Ovary (tissue), 9 donors: ENCODE results near the gene FGR. TPM values are rescaled to one million over a fixed set of nuclear protein-coding genes. Genes with fewer than 3 reads are reported as not detected.
A peak's percentile ranks its signal among the peaks of the same experiment; 100 is the strongest.

Experiments
- DNase-seq, 5 donors: peaks; one replicate each; pipeline ENCODE4 v3.0.0-alpha.2; 2019 to 2020
- H3K27ac ChIP-seq, 2 donors: fragments of 200-600 bp; one replicate each; pipeline versions ENCODE4 v1.5.1 to v1.8.0; 2019 to 2022
- H3K27me3 ChIP-seq: fragments of 200-600 bp; one replicate; pipeline ENCODE4 v1.8.0; 2022
- H3K36me3 ChIP-seq: fragments of 200-600 bp; sonication (generic); one replicate; pipeline ENCODE4 v1.5.1; 2019
- H3K4me1 ChIP-seq: one replicate; pipeline ENCODE4 v1.8.1; 2013; ENCODE audit warnings: mild to moderate bottlenecking, moderate library complexity; ENCODE audit not compliant: insufficient read depth
- H3K4me3 ChIP-seq: fragments of 200-600 bp; sonication (generic); one replicate; pipeline ENCODE4 v1.5.1; 2017
- H3K9me3 ChIP-seq, 2 donors: fragments of 200-600 bp in 1 of 2; sonication (generic) in 1 of 2; one replicate each; pipeline versions ENCODE4 v1.5.1 to v1.8.1; 2013 to 2019; ENCODE audit warnings: mild to moderate bottlenecking in 1 of 2, moderate library complexity in 1 of 2
- EP300 ChIP-seq: sonication (generic); formaldehyde crosslinking; IDR thresholded peaks from one replicate; pipeline ENCODE4 v1.6.1; 2017; ENCODE audit warnings: antibody characterized with exemption
- POLR2A ChIP-seq: fragments of 450-650 bp; IDR thresholded peaks from one replicate; pipeline ENCODE4 v1.6.1; 2017; ENCODE audit warnings: antibody characterized with exemption, mild to moderate bottlenecking, moderate library complexity
- WGBS, 3 donors: extraction: QIAGEN DNeasy Blood & Tissue Kit in 1 of 3; methylation state at CpG; one replicate each; pipeline versions ENCODE4 v1.1.5 to v1.1.7; 2013 to 2017; 5-methylcytosine and 5-hydroxymethylcytosine counted together
- intact Hi-C, 4 donors: fragments of 100-400 bp; cut with DNase I; formaldehyde crosslinking; loops; one replicate each; pipeline versions ENCODE4 v1.11.0 to v1.15.1; 2022 to 2023
- polyA plus RNA-seq, 2 donors: library from polyadenylated mRNA; stranded (reverse); fragments of 200-250 nt in 1 of 2; fragments of 350-450 nt in 1 of 2; fragmentation: Illumina TruSeq in 1 of 2; extraction: RNeasy Lipid Tissue Mini Kit (QIAGEN cat#74804) in 1 of 2; gene quantifications; one replicate each; pipeline ENCODE4 v1.2.3, GENCODE V29; 2013 to 2014
- total RNA-seq, 7 donors: library from RNA; depleted of rRNA in 2 of 7; stranded (reverse); fragments of >200 nt in 2 of 7; fragmentation: NEBNext Ultra II Directional in 3 of 7; extraction: Animal tissue kit (Norgen Biotek cat#: 25700) in 3 of 7; gene quantifications; one replicate each; pipeline versions ENCODE4 v1.1.0 to v1.2.4, GENCODE V29; 2016 to 2023
- TF ChIP-seq, protein P1 (sequence below), 3 donors: fragments of 450-650 bp in 2 of 3; fragments of 200-600 bp in 1 of 3; IDR thresholded peaks; one replicate each; pipeline versions ENCODE4 v1.5.1 to v1.8.0; 2016 to 2022; ENCODE audit warnings: antibody characterized with exemption in 3 of 3, mild to moderate bottlenecking in 1 of 3
- donor health status: DM: no; HTN: no; CAD: no; lungs with moderate emphysema.
- donor health status: DM: no; HTN: no; CAD: no.
- donor health status: Bipolar disorder and iron deficiency.
- donor health status: DM: yes; HTN: yes; CAD: no.
- donor health status: DM: no; HTN: no; CAD: no.
- donor health status: DM: yes; HTN: yes; CAD: no.

FGR gene
- total and polyA plus RNA-seq, 9 donors, result 1.1 to 14.1 (median 4.2) TPM

DNA sequence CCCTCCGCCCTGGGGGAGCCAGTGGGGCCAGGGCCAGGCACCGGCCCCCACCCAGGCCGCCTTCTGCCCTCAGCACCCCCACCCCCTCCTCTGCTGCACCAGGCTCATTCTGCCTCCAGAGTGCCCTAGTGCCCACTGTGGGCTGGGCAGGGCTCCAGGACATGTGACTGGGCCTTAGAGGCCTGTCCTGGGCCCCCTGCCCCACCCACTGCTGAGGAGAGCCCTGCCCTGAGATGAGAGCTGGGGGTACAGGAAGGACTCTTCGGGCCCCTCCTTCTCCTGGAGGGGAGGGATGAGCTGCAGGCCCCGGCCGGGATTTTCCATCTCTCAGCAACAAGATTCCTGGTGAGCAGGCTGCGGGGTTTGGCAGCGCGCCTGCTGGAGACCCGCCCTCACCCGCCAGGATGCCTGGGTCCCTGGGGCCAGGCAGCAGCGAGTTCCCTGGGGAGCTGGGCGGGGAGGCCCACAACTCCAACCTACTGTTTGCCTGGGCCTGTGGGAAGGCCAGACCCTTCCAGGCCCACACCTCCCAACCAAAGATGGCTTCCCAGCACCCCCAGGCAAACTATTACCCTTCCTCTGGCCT is 45.1 kb downstream of the FGR start:
- TF ChIP-seq POLR2A, result no peak
- TF ChIP-seq, protein P1, sequence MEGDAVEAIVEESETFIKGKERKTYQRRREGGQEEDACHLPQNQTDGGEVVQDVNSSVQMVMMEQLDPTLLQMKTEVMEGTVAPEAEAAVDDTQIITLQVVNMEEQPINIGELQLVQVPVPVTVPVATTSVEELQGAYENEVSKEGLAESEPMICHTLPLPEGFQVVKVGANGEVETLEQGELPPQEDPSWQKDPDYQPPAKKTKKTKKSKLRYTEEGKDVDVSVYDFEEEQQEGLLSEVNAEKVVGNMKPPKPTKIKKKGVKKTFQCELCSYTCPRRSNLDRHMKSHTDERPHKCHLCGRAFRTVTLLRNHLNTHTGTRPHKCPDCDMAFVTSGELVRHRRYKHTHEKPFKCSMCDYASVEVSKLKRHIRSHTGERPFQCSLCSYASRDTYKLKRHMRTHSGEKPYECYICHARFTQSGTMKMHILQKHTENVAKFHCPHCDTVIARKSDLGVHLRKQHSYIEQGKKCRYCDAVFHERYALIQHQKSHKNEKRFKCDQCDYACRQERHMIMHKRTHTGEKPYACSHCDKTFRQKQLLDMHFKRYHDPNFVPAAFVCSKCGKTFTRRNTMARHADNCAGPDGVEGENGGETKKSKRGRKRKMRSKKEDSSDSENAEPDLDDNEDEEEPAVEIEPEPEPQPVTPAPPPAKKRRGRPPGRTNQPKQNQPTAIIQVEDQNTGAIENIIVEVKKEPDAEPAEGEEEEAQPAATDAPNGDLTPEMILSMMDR (IDR thresholded peaks at IDR 0.05), result no peak
- 21 to 32% (median 23%) methylated on average over 13 of the region's 13 CpGs for WGBS, 3 donors
- Histone ChIP-seq H3K27ac (peak overlapping the region; percentile 71 to 73), H3K36me3 (no peaks in the 10 kb centered on the region), H3K9me3 (no peaks in the 10 kb centered on the region), H3K27me3 (no peaks in the 10 kb centered on the region), H3K4me1 (peaks cover 56% of the 10 kb centered on the region), H3K4me3 (no peak overlapping the region)
- intact Hi-C loops, result no loop called here
- peak; percentile 64 to 79 (median 75) for DNase-seq

DNA sequence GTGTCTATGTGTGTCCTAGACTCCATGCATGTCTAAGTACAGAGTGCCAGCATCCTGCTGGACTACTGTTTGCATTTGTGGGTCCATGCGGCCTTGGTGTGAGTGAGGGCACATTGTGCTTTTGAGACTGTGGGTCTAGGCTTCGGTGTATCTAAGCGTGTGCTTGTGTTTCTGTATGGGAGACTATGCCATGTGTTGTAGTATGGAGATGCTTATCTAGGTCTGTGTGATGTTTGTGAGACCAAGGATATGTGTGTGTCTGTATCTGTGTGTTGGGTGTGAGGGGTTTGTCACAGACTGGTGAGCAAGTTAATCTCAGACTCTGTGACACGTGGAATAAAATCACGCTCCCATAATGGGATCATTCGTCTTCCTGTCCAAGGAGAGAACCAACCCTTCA is 45.5 kb downstream of the FGR start:
- peaks cover 52% of the 10 kb centered on the region for H3K4me1 ChIP-seq
- no peak for DNase-seq
- H3K27ac ChIP-seq, result peak overlapping the region; percentile 71 to 73
- WGBS, 3 donors, result 59 to 67% (median 65%) methylated on average over 6 of the region's 6 CpGs
- no peak overlapping the region for H3K4me3 ChIP-seq
- H3K27me3 ChIP-seq, result no peaks in the 10 kb centered on the region
- no peaks in the 10 kb centered on the region for H3K36me3 ChIP-seq
- H3K9me3 ChIP-seq, result no peaks in the 10 kb centered on the region
- intact Hi-C loops, result no loop called here
- TF ChIP-seq, protein P1 (IDR thresholded peaks at IDR 0.05), result no peak
- TF ChIP-seq EP300, result no peak
- TF ChIP-seq POLR2A, result no peak

GRCh38 chr1:27588256-27589232 is 46.4 kb downstream of the FGR start:
- Histone ChIP-seq H3K4me1 (peaks cover 44% of the 10 kb centered on the region), H3K27ac (peak overlapping the region in 1 of 2 donors; percentile 71), H3K27me3 (no peaks in the 10 kb centered on the region), H3K9me3 (no peaks in the 10 kb centered on the region), H3K36me3 (no peaks in the 10 kb centered on the region), H3K4me3 (no peak overlapping the region)
- WGBS, 3 donors, result 14 to 19% (median 18%) methylated on average over 12 of the region's 12 CpGs
- no peak for TF ChIP-seq POLR2A
- DNase-seq, result peak in 3 of 5 donors; percentile 53 to 67 (median 64)
- intact Hi-C loops, result no loop called here

GRCh38 chr1:27585684-27586083 is 49.3 kb downstream of the FGR start:
- no peak for DNase-seq
- Histone ChIP-seq H3K27ac (peak overlapping the region in 1 of 2 donors; percentile 71), H3K9me3 (no peaks in the 10 kb centered on the region), H3K4me1 (peaks cover 36% of the 10 kb centered on the region), H3K36me3 (no peaks in the 10 kb centered on the region), H3K27me3 (no peaks in the 10 kb centered on the region), H3K4me3 (no peak overlapping the region)
- intact Hi-C loops, result no loop called here
- 54 to 60% (median 57%) methylated on average over 3 of the region's 3 CpGs for WGBS, 3 donors
- TF ChIP-seq, protein P1 (IDR thresholded peaks at IDR 0.05), result no peak
- no peak for TF ChIP-seq POLR2A
- no peak for TF ChIP-seq EP300
